ENCODE data around the gene CTNS. TPM values are rescaled to one million over a fixed set of nuclear protein-coding genes. Genes with fewer than 3 reads are reported as not detected.

CTNS gene
- total and polyA plus RNA-seq, 2 donors: 7.3 to 8.8 TPM

DNA sequence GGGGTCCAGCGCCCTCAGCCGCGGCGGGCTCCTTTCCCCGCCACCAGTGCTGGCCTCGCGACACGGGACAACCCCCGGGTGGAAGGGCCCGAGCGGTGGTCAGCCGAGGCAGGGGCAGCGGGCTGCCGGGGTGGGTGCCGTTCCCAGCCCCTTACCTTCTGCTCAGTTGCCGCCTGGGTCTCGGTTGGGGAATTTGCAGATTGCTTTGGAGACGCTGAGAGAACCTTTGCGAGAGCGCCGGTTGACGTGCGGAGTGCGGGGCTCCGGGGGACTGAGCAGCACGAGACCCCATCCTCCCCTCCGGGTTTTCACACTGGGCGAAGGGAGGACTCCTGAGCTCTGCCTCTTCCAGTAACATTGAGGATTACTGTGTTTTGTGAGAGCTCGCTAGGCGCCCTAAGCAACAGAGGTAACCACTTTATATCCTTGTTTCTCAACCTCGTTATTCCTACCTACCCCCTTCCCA, 381 bp downstream of the CTNS start:
- Histone ChIP-seq H3K27me3 (ENCODE audit: control insufficient read depth in 2 of 2, insufficient read depth in 1 of 2, low read length in 1 of 2) (no peaks in the 10 kb centered on the region), H3K4me1 (ENCODE audit: control insufficient read depth in 2 of 2, insufficient read depth in 2 of 2, low read length in 2 of 2) (peaks cover 0 to 8% of the 10 kb centered on the region in 2 donors), H3K27ac (ENCODE audit: low read depth in 1 of 2, low read length in 1 of 2) (no peak overlapping the region)

GRCh38 chr17:3639981-3640596, 3.5 kb downstream of the CTNS start:
- H3K27me3 ChIP-seq (ENCODE audit: control insufficient read depth in 2 of 2, insufficient read depth in 1 of 2, low read length in 1 of 2): no peaks in the 10 kb centered on the region
- H3K4me1 ChIP-seq (ENCODE audit: control insufficient read depth in 2 of 2, insufficient read depth in 2 of 2, low read length in 2 of 2): peaks cover 0 to 8% of the 10 kb centered on the region in 2 donors
- H3K9me3 ChIP-seq (ENCODE audit: control insufficient read depth in 2 of 2, insufficient read depth in 1 of 2, low read length in 1 of 2): no peaks in the 10 kb centered on the region
- no peak overlapping the region for H3K4me3 ChIP-seq (ENCODE audit: low read length in 2 of 2)
- peak in 1 of 9 donors; percentile 24 for DNase-seq (ENCODE audit: low read depth in 6 of 9, low spot score in 9 of 9)
- peaks cover 0 to 9% of the 10 kb centered on the region in 2 donors for H3K36me3 ChIP-seq (ENCODE audit: control insufficient read depth in 2 of 2, insufficient read depth in 2 of 2, low read length in 1 of 2)
- 23% methylated on average over 7 of the region's 7 CpGs for WGBS
- H3K27ac ChIP-seq (ENCODE audit: low read depth in 1 of 2, low read length in 1 of 2): no peak overlapping the region

More for the DNA sequence above, 381 bp downstream of the CTNS start:
- H3K9me3 ChIP-seq (ENCODE audit: control insufficient read depth in 2 of 2, insufficient read depth in 1 of 2, low read length in 1 of 2): no peaks in the 10 kb centered on the region
- peaks cover 0 to 12% of the 10 kb centered on the region in 2 donors for H3K36me3 ChIP-seq (ENCODE audit: control insufficient read depth in 2 of 2, insufficient read depth in 2 of 2, low read length in 1 of 2)
- 3% methylated on average over 31 of the region's 31 CpGs for WGBS
- H3K4me3 ChIP-seq (ENCODE audit: low read length in 2 of 2): peak overlapping the region; percentile 78 to 94
- DNase-seq (ENCODE audit: low read depth in 6 of 9, low spot score in 9 of 9): peak in 2 of 9 donors; percentile 7 to 20

- peaks cover 0 to 9% of the 10 kb centered on the region in 2 donors for H3K36me3 ChIP-seq (ENCODE audit: control insufficient read depth in 2 of 2, insufficient read depth in 2 of 2, low read length in 1 of 2)
- H3K9me3 ChIP-seq (ENCODE audit: control insufficient read depth in 2 of 2, insufficient read depth in 1 of 2, low read length in 1 of 2): no peaks in the 10 kb centered on the region
- no peak overlapping the region for H3K27ac ChIP-seq (ENCODE audit: low read depth in 1 of 2, low read length in 1 of 2)
- DNase-seq (ENCODE audit: low read depth in 6 of 9, low spot score in 9 of 9): no peak
- WGBS: 81% methylated on average over 3 of the region's 3 CpGs
- peaks cover 0 to 6% of the 10 kb centered on the region in 2 donors for H3K4me1 ChIP-seq (ENCODE audit: control insufficient read depth in 2 of 2, insufficient read depth in 2 of 2, low read length in 2 of 2)
- H3K27me3 ChIP-seq (ENCODE audit: control insufficient read depth in 2 of 2, insufficient read depth in 1 of 2, low read length in 1 of 2): no peaks in the 10 kb centered on the region
- H3K4me3 ChIP-seq (ENCODE audit: low read length in 2 of 2): no peak overlapping the region
Measured at GRCh38 chr17:3641014-3641413, 4.5 kb downstream of the CTNS start.

GRCh38 chr17:3641717-3642486, 5.3 kb downstream of the CTNS start:
- H3K27me3 ChIP-seq (ENCODE audit: control insufficient read depth in 2 of 2, insufficient read depth in 1 of 2, low read length in 1 of 2): no peaks in the 10 kb centered on the region
- no peaks in the 10 kb centered on the region for H3K9me3 ChIP-seq (ENCODE audit: control insufficient read depth in 2 of 2, insufficient read depth in 1 of 2, low read length in 1 of 2)
- peaks cover 0 to 9% of the 10 kb centered on the region in 2 donors for H3K36me3 ChIP-seq (ENCODE audit: control insufficient read depth in 2 of 2, insufficient read depth in 2 of 2, low read length in 1 of 2)
- peaks cover 0 to 13% of the 10 kb centered on the region in 2 donors for H3K4me1 ChIP-seq (ENCODE audit: control insufficient read depth in 2 of 2, insufficient read depth in 2 of 2, low read length in 2 of 2)
- WGBS: 90% methylated on average over 19 of the region's 19 CpGs
- no peak overlapping the region for H3K27ac ChIP-seq (ENCODE audit: low read depth in 1 of 2, low read length in 1 of 2)
- no peak overlapping the region for H3K4me3 ChIP-seq (ENCODE audit: low read length in 2 of 2)
- no peak for DNase-seq (ENCODE audit: low read depth in 6 of 9, low spot score in 9 of 9)

GRCh38 chr17:3643889-3644349, 7.4 kb downstream of the CTNS start:
- no peak for DNase-seq (ENCODE audit: low read depth in 6 of 9, low spot score in 9 of 9)
- Histone ChIP-seq H3K27ac (ENCODE audit: low read depth in 1 of 2, low read length in 1 of 2) (no peak overlapping the region), H3K36me3 (ENCODE audit: control insufficient read depth in 2 of 2, insufficient read depth in 2 of 2, low read length in 1 of 2) (peaks cover 4 to 8% of the 10 kb centered on the region in 2 donors), H3K9me3 (ENCODE audit: control insufficient read depth in 2 of 2, insufficient read depth in 1 of 2, low read length in 1 of 2) (no peaks in the 10 kb centered on the region), H3K4me3 (ENCODE audit: low read length in 2 of 2) (no peak overlapping the region), H3K4me1 (ENCODE audit: control insufficient read depth in 2 of 2, insufficient read depth in 2 of 2, low read length in 2 of 2) (peaks cover 0 to 18% of the 10 kb centered on the region in 2 donors), H3K27me3 (ENCODE audit: control insufficient read depth in 2 of 2, insufficient read depth in 1 of 2, low read length in 1 of 2) (no peaks in the 10 kb centered on the region)
- 95% methylated on average over 4 of the region's 4 CpGs for WGBS

DNA sequence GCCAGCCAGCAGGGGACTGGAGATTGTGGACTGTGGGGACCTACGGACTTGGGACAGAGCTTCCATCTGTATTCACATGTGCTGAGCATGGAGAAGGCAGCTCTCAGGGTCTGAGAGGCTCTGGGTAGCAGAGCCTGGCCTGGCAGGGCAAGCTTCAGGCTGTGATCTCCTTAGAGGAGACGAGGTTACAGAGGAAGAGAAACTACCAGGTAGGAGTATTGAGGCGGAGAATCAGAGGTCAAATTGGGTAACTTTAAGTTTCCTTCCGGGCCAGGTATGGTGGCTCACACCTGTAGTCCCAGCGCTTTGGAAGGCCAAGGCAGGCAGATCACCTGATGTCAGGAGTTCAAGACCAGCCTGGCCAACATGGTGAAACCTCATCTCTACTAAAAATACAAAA, 8.8 kb downstream of the CTNS start:
- 83% methylated on average over 5 of the region's 5 CpGs for WGBS
- DNase-seq (ENCODE audit: low read depth in 6 of 9, low spot score in 9 of 9): no peak
- H3K27ac ChIP-seq (ENCODE audit: low read depth in 1 of 2, low read length in 1 of 2): no peak overlapping the region
- H3K36me3 ChIP-seq (ENCODE audit: control insufficient read depth in 2 of 2, insufficient read depth in 2 of 2, low read length in 1 of 2): peaks cover 4 to 8% of the 10 kb centered on the region in 2 donors
- H3K9me3 ChIP-seq (ENCODE audit: control insufficient read depth in 2 of 2, insufficient read depth in 1 of 2, low read length in 1 of 2): no peaks in the 10 kb centered on the region
- peaks cover 0 to 18% of the 10 kb centered on the region in 2 donors for H3K4me1 ChIP-seq (ENCODE audit: control insufficient read depth in 2 of 2, insufficient read depth in 2 of 2, low read length in 2 of 2)
- H3K4me3 ChIP-seq (ENCODE audit: low read length in 2 of 2): no peak overlapping the region
- no peaks in the 10 kb centered on the region for H3K27me3 ChIP-seq (ENCODE audit: control insufficient read depth in 2 of 2, insufficient read depth in 1 of 2, low read length in 1 of 2)

DNA sequence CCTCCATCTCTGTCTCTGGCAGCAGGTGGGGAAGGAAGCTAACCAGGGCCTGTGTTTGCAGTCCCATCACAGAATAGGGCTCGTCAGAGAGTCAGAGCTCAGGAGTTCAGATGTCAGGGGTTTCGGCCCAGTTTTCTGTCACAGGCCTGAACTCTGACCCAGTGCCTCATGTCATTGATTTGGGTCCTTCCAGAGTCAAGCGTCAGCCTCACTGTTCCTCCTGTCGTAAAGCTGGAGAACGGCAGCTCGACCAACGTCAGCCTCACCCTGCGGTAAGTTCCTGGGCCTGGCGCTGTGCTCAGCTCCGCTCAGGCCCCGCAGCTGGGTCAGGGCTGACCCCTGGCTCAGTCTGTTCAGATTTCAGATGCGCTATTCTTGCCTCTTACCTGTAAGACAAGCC, 10.7 kb downstream of the CTNS start:
- 95% methylated on average over 12 of the region's 12 CpGs for WGBS
- H3K27me3 ChIP-seq (ENCODE audit: control insufficient read depth in 2 of 2, insufficient read depth in 1 of 2, low read length in 1 of 2): no peaks in the 10 kb centered on the region
- DNase-seq (ENCODE audit: low read depth in 6 of 9, low spot score in 9 of 9): no peak
- no peaks in the 10 kb centered on the region for H3K9me3 ChIP-seq (ENCODE audit: control insufficient read depth in 2 of 2, insufficient read depth in 1 of 2, low read length in 1 of 2)
- H3K27ac ChIP-seq (ENCODE audit: low read depth in 1 of 2, low read length in 1 of 2): no peak overlapping the region
- H3K4me1 ChIP-seq (ENCODE audit: control insufficient read depth in 2 of 2, insufficient read depth in 2 of 2, low read length in 2 of 2): peaks cover 0 to 18% of the 10 kb centered on the region in 2 donors
- H3K4me3 ChIP-seq (ENCODE audit: low read length in 2 of 2): no peak overlapping the region
- H3K36me3 ChIP-seq (ENCODE audit: control insufficient read depth in 2 of 2, insufficient read depth in 2 of 2, low read length in 1 of 2): peaks cover 4 to 5% of the 10 kb centered on the region in 2 donors

GRCh38 chr17:3647769-3648555, 11.4 kb downstream of the CTNS start:
- H3K4me1 ChIP-seq (ENCODE audit: control insufficient read depth in 2 of 2, insufficient read depth in 2 of 2, low read length in 2 of 2): peaks cover 0 to 18% of the 10 kb centered on the region in 2 donors
- H3K9me3 ChIP-seq (ENCODE audit: control insufficient read depth in 2 of 2, insufficient read depth in 1 of 2, low read length in 1 of 2): no peaks in the 10 kb centered on the region
- H3K4me3 ChIP-seq (ENCODE audit: low read length in 2 of 2): no peak overlapping the region
- H3K27ac ChIP-seq (ENCODE audit: low read depth in 1 of 2, low read length in 1 of 2): no peak overlapping the region
- H3K27me3 ChIP-seq (ENCODE audit: control insufficient read depth in 2 of 2, insufficient read depth in 1 of 2, low read length in 1 of 2): no peaks in the 10 kb centered on the region
- peak in 3 of 9 donors; percentile 39 to 61 (median 60) for DNase-seq (ENCODE audit: low read depth in 6 of 9, low spot score in 9 of 9)
- peaks cover 4 to 5% of the 10 kb centered on the region in 2 donors for H3K36me3 ChIP-seq (ENCODE audit: control insufficient read depth in 2 of 2, insufficient read depth in 2 of 2, low read length in 1 of 2)
- 76% methylated on average over 20 of the region's 20 CpGs for WGBS

Data from thymus (tissue), 11 donors.